CD4-positive, alpha-beta T cell treated with Interleukin-17A for 4 hours (primary cell): Measurements from ENCODE around the gene CFDP1.

Experiments
- DNase-seq: peaks from one replicate; pipeline ENCODE4 v3.0.0-alpha.2; 2020; ENCODE audit warnings: mixed read lengths

CFDP1 gene

DNA sequence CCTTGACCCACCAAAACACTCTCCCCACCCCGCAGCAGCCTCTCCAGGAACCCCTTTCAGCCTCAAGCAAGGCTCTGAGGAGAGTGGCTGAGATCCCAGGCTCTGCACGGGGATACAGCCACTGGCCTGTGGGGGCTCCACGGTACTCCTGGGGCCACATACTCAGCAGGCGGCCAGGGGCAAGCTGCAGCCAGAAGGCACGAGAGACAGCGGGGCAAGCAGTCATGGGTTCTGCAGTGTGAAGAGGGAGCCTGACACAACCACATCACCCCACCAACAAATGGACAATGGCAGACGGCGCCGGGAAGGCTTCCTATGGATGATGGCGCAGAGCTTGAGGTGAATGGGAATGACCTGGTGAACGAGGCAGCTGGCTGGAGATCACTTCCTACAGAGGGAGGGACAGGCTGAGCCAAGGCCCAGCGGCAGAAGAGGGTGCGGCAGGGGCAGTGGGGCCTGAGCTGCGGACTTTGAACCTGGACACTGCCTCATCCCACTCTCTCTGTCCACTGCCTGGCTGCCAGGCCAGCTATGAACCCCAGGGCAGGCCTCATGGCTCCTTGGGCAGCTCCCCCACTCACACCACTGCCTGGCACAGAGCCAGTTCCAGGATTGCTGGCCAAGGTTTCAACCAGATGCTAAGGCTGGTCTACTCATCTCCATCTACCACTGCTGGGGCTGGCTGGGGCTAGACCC lies 171.1 kb downstream of the CFDP1 start:
- no peak for DNase-seq

DNA sequence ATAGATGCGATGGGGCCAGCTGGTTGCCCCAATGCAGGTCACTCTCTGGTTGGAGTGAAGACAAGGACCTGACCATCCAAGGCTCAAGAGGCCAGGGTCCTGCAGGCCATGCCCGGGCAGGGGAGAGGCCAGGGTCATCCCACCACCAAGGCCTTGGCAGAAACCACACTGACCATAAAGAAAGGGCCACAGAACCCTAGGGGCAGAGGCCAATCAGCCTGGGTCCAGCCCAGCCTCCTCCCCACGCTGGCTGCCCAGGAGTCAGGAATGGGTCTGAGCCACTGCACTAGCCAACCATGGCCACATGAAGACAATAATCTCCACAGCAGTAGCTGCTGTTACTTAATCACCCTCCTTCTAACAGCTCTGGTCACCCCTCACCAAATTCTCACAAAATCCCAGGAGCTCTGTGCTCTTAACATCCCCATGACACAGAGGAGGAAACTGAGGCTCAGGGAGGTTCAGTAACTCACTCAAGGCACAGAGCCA lies 171.7 kb downstream of the CFDP1 start:
- no peak for DNase-seq

GRCh38 chr16:75260851-75261589 lies 172.3 kb downstream of the CFDP1 start:
- no peak for DNase-seq

- no peak for DNase-seq
These were observed 174.5 kb downstream of the CFDP1 start for GRCh38 chr16:75258807-75259141.

GRCh38 chr16:75257886-75258806 lies 175.2 kb downstream of the CFDP1 start:
- DNase-seq, result no peak

DNA sequence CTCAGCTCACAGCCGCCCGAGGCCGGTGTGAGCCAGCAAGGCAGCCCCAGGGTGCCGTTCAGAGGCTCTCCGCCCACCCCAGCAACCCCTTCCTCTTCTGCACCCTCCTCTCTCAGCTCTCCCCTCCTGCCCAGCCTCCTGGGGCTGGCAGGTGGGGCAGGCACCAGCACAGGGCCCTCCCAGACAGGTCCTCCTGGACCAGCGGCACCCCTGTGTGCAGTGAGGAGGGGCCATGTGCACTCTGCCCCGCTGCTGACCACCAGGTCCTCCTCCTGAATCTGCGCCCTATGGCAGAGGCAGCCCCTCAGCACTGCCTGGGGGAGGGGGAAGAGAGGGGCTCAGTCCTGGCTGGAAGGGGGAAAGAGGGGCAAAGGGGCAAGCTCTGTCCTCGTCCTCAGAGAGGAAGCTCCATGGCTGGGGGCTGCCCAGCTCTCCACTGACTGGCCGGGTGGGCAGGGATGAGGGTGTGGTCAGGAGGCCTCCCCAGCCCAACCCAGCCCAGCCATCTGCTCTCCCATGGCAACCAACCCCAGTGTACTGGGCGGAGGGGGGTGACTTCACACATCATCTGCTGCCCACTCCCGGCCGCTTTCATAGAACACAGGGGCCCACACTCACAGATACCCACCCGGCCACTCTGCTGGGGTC lies 176.5 kb downstream of the CFDP1 start:
- no peak for DNase-seq

- DNase-seq, result no peak
These were observed 177.2 kb downstream of the CFDP1 start for GRCh38 chr16:75256059-75256571.

GRCh38 chr16:75254359-75254837 lies 178.9 kb downstream of the CFDP1 start:
- DNase-seq, result no peak

GRCh38 chr16:75252946-75253911 lies 180.1 kb downstream of the CFDP1 start:
- no peak for DNase-seq

- no peak for DNase-seq
These were observed 181.0 kb downstream of the CFDP1 start for GRCh38 chr16:75252049-75252864.

GRCh38 chr16:75251280-75252048 lies 181.8 kb downstream of the CFDP1 start, which contains the start of gene BCAR1:
Gene BCAR1, minus strand, starts transcription at chr16:75251624. Its CDS starts 142 bp downstream, at chr16:75251482.
- DNase-seq, result peak; percentile 23

GRCh38 chr16:75250809-75251279 lies 182.5 kb downstream of the CFDP1 start:
- DNase-seq, result peak; percentile 14

DNA sequence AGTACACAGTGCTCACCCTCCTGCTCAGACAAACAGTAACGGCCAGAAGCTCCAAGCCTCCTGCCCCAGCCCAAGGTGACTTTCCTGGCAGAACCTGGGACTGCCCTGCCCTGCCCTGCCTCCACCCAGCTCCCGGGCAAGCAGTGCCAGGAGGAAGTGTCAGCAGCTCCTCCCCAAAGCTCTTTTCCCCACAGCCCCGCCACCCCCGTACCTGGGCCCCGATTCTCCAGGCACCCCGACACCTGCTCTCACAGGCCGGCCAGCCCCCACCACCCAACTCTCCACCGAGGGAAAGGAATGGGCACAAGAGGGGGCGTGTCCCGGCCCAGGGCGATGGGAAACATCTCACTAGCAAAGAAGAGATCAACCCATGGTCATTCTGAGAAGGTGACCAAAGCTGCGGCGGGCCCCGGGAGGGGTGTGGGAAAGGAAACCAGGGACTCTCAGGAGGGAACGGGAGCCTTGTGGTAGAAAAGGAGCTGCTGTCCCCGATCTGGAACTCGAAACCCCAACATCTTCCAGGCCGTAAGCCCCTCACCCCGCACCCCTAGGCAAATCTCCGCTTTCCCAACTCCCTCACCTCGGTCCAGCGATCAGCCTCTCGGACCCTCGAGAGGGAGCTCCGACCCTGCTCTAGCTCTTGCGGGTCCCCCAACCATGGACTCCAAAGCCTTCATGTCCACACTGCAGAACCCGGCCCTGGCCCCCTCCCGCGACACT lies 183.1 kb downstream of the CFDP1 start:
- no peak for DNase-seq

- DNase-seq, result no peak
These were observed 183.9 kb downstream of the CFDP1 start for GRCh38 chr16:75249441-75249840.

- DNase-seq, result no peak
These were observed 184.5 kb downstream of the CFDP1 start for GRCh38 chr16:75248536-75249380.

DNA sequence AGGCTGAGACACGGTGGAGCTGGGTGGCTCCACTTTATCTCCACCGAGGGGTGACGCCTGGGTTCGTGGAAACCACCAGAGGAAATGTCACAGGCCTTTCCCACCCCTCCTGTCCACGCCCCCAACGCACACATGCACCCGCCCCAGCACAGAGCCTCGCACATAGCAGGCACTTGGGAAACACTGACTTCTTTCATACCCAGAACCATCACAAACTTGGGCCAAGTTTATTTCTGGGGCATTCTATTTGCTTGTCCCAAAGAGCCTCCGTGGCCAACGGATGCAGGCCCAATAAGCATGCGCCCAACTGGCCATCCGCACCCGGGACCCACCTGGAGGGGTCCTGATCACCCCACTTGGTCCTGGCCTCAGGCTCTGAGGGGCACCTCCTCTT lies 185.2 kb downstream of the CFDP1 start:
- DNase-seq, result no peak

DNA sequence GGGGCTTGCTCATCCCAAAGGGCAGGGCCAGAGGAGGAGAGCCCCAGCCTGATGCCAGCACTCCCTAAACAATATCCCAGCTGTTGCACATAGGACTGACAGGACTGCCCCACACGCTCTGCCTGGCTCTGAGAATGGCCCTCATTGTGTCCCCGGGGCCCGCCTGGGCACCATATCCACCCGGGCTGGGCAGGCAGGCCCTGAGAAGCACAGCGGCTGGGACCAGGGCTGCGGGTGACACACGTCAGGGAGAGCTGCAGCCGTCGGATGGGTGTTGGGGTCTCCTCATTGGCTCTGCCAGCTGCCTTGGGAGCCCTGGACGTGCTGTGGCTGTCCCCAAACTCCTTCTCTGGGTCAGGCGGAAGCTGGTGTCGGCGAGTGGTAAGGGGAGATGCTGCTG lies 186.1 kb downstream of the CFDP1 start:
- no peak for DNase-seq
